Thymus (tissue), 14 donors: ENCODE results near the gene RNU6-8. TPM values are rescaled to one million over a fixed set of nuclear protein-coding genes. Genes with fewer than 3 reads are reported as not detected.

ENCODE experiments used
- DNase-seq, 9 donors: peaks; one replicate each; pipeline ENCODE4 v3.0.0-alpha.2; 2013; ENCODE audit warnings: low spot score in 9 of 9, low read depth in 6 of 9, missing footprints in 1 of 9
- H3K27ac ChIP-seq, 2 donors: one replicate each; pipeline ENCODE4 v1.5.1; 2013; ENCODE audit warnings: control low read depth in 1 of 2, low read depth in 1 of 2, low read length in 1 of 2, mild to moderate bottlenecking in 1 of 2, moderate library complexity in 1 of 2
- H3K27me3 ChIP-seq, 2 donors: one replicate each; pipeline ENCODE4 v1.5.1; 2013; ENCODE audit warnings: low read length in 1 of 2; ENCODE audit not compliant: control insufficient read depth in 2 of 2, insufficient read depth in 1 of 2
- H3K36me3 ChIP-seq, 2 donors: one replicate each; pipeline ENCODE4 v1.5.1; 2013; ENCODE audit warnings: low read length in 1 of 2, mild to moderate bottlenecking in 1 of 2, moderate library complexity in 1 of 2; ENCODE audit not compliant: control insufficient read depth in 2 of 2, insufficient read depth in 2 of 2
- H3K4me1 ChIP-seq, 2 donors: one replicate each; pipeline ENCODE4 v1.5.1; 2013; ENCODE audit warnings: low read length in 2 of 2; ENCODE audit not compliant: control insufficient read depth in 2 of 2, insufficient read depth in 2 of 2
- H3K4me3 ChIP-seq, 2 donors: one replicate each; pipeline ENCODE4 v1.5.1; 2013; ENCODE audit warnings: low read length in 2 of 2, control low read depth in 1 of 2, mild to moderate bottlenecking in 1 of 2
- H3K9me3 ChIP-seq, 2 donors: one replicate each; pipeline ENCODE4 v1.5.1; 2013; ENCODE audit warnings: low read length in 1 of 2, mild to moderate bottlenecking in 1 of 2; ENCODE audit not compliant: control insufficient read depth in 2 of 2, insufficient read depth in 1 of 2
- WGBS: extraction: QIAGEN DNeasy Blood & Tissue Kit; methylation state at CpG from one replicate; pipeline ENCODE4 v1.1.7; 2013; 5-methylcytosine and 5-hydroxymethylcytosine counted together
- long read RNA-seq, 10 donors: transcript quantifications; one replicate each; lab custom pipeline, GENCODE V29; 2026
- polyA plus RNA-seq: library from polyadenylated mRNA; stranded (reverse); fragments of 200-250 nt; gene quantifications from one replicate; pipeline ENCODE4 v1.2.3, GENCODE V29; 2013
- total RNA-seq: library from RNA; stranded (reverse); fragments of 120-200 nt; gene quantifications from one replicate; pipeline ENCODE4 v1.2.4, GENCODE V29; 2013
- donor health status: healthy.

Gene RNU6-8
- not detected for total RNA-seq
- not detected for polyA plus RNA-seq
- long read RNA-seq, donor 1: 0 reads
- long read RNA-seq, donor 2: 0 reads
- long read RNA-seq, donor 3: 0 reads
- long read RNA-seq, donor 4: 0 reads
- long read RNA-seq, donor 5, partial matches to known transcripts: 0 of 1 reads
- long read RNA-seq, donor 5, other reads (novel, unspliced or antisense): 0 of 1 reads
- long read RNA-seq, donor 6: 0 reads
- long read RNA-seq, donor 7, partial matches to known transcripts: 0 of 4 reads
- long read RNA-seq, donor 7, other reads (novel, unspliced or antisense): 0 of 4 reads
- long read RNA-seq, donor 8: 0 reads
- long read RNA-seq, donor 9: 0 reads
- long read RNA-seq, donor 10, partial matches to known transcripts: 0 of 4 reads
- long read RNA-seq, donor 10, other reads (novel, unspliced or antisense): 0 of 4 reads

- H3K36me3 ChIP-seq: no peaks in the 10 kb centered on the region
- peak within 1 kb of the TSS; percentile 65 to 78 for H3K4me3 ChIP-seq
- H3K27ac ChIP-seq: peak within 1 kb of the TSS; percentile 89
- WGBS: under 1% methylated on average over 57 of the region's 57 CpGs
- H3K9me3 ChIP-seq: no peaks in the 10 kb centered on the region
- peaks cover 0 to 2% of the 10 kb centered on the region in 2 donors for H3K27me3 ChIP-seq
- peak; percentile 61 to 95 (median 84) for DNase-seq
- H3K4me1 ChIP-seq: peaks cover 8 to 10% of the 10 kb centered on the region in 2 donors
These were observed at the start of gene RNU6-8 for GRCh38 chr14:32202998-32203882. Gene RNU6-8, minus strand, starts transcription at chr14:32203269.

DNA sequence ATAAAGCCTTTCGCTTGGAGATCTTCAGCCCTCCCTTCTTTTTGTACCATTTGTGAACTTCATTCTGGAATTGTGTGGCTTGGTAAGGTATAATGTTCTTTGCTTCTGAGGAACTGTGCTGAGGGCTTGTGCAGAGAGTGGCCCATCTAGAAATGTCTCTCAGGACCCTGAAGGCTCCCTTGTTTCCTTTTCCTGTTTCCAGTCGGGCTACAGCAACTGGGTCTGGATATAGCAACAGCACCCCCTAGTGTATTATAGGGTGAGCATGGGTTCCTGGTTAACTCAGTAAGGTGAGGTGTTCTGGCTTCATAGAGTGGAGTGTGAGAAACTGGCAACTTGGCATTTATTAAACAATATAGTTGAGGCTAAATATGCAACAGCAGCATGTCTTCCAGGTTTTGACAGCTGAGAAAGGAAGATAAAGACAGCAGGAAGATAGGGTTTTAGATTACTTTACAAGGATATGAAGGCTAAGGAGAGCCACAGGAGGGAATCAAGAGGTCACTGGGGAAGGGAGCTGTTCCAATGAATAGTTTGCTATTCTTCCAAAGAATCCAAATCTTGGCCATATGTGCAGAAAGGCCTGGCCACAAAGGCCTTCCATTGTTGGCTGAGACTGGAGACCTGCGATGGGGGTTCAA lies 49.1 kb upstream of the RNU6-8 start:
- no peaks in the 10 kb centered on the region for H3K27me3 ChIP-seq
- peak; percentile 32 to 88 (median 64) for DNase-seq
- H3K9me3 ChIP-seq: no peaks in the 10 kb centered on the region
- H3K36me3 ChIP-seq: no peaks in the 10 kb centered on the region
- no peak overlapping the region for H3K4me3 ChIP-seq
- H3K27ac ChIP-seq: no peak overlapping the region
- 64% methylated on average over 3 of the region's 3 CpGs for WGBS
- no peaks in the 10 kb centered on the region for H3K4me1 ChIP-seq

- Histone ChIP-seq H3K27ac (no peak overlapping the region), H3K27me3 (no peaks in the 10 kb centered on the region), H3K4me3 (no peak overlapping the region), H3K36me3 (no peaks in the 10 kb centered on the region), H3K4me1 (no peaks in the 10 kb centered on the region), H3K9me3 (no peaks in the 10 kb centered on the region)
- WGBS: 92% methylated on average over 4 of the region's 4 CpGs
- DNase-seq: no peak
These were observed 48.5 kb upstream of the RNU6-8 start for GRCh38 chr14:32251530-32251929.

DNA sequence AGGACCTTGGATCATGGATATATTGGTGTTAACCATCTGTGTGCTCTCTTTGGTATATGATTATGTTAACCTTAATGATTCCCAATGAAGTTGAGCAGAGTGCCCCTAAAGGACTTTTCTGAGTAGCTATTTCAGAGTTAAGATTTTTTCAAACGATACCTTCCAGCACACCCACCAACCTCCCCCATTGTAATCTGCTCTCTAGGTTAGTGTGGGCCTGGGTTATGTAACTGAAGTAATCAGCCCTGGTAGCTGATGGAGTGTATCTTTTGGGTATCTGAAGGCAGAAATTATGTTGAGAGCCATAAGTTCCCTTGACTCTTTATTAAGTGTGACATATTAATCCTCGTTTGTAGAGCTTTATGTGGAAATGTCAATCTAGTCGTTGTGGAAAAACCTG lies 47.6 kb upstream of the RNU6-8 start:
- Histone ChIP-seq H3K4me3 (no peak overlapping the region), H3K4me1 (no peaks in the 10 kb centered on the region), H3K36me3 (no peaks in the 10 kb centered on the region), H3K27me3 (no peaks in the 10 kb centered on the region), H3K27ac (no peak overlapping the region), H3K9me3 (no peaks in the 10 kb centered on the region)
- DNase-seq: no peak
- 95% methylated on average over 3 of the region's 3 CpGs for WGBS

DNA sequence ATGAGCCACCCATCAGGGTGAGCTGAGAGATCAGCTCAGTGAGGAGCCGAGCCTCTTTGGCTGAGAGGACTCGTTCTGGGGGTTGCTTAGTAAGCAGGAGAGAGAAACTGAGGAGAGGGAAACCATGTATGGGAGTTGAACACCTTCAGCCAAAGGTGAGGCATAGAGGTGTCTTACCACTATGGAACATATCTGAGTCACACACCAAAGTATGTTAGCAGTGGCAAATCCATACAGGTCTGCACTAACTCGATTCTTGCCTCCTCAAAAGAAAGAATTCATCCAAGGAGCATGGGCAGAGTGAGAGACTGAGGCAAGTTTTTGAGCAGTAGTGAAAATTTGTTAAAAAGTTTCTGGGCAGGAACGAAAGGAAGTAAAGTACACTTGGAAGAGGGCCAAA lies 46.7 kb upstream of the RNU6-8 start:
- DNase-seq: no peak
- H3K27me3 ChIP-seq: no peaks in the 10 kb centered on the region
- no peaks in the 10 kb centered on the region for H3K9me3 ChIP-seq
- H3K27ac ChIP-seq: no peak overlapping the region
- no peaks in the 10 kb centered on the region for H3K4me1 ChIP-seq
- WGBS: 95% methylated on average over 4 of the region's 4 CpGs
- H3K4me3 ChIP-seq: no peak overlapping the region
- no peaks in the 10 kb centered on the region for H3K36me3 ChIP-seq

- Histone ChIP-seq H3K36me3 (no peaks in the 10 kb centered on the region), H3K27ac (no peak overlapping the region), H3K27me3 (no peaks in the 10 kb centered on the region), H3K4me3 (no peak overlapping the region), H3K9me3 (no peaks in the 10 kb centered on the region), H3K4me1 (no peaks in the 10 kb centered on the region)
- no peak for DNase-seq
- 94% methylated on average over 5 of the region's 5 CpGs for WGBS
These were observed 46.3 kb upstream of the RNU6-8 start for GRCh38 chr14:32249371-32249770.

DNA sequence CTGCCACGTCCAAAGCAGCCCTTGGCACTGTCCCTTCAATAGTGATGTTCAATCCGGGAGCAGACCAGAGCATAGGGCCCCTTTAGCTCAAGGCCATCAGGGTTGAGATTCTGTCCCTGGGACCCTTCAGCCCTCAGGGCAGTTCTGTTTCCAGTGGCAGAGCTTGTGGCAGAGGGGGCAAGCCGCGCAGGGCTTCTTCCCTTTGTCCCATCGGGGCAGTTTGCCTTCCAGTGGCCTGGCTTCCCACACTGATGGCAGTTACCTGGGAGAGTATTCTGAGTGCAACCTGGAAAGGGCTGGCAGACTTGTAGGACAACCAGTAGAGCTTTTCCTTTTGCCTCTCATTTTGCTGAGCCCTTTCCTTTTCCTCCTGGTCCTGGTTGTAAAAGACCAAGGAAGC lies 43.7 kb upstream of the RNU6-8 start:
- Histone ChIP-seq H3K27ac (no peak overlapping the region), H3K4me3 (no peak overlapping the region), H3K4me1 (no peaks in the 10 kb centered on the region), H3K36me3 (no peaks in the 10 kb centered on the region), H3K27me3 (no peaks in the 10 kb centered on the region), H3K9me3 (no peaks in the 10 kb centered on the region)
- no peak for DNase-seq
- WGBS: 96% methylated on average over 5 of the region's 5 CpGs

DNA sequence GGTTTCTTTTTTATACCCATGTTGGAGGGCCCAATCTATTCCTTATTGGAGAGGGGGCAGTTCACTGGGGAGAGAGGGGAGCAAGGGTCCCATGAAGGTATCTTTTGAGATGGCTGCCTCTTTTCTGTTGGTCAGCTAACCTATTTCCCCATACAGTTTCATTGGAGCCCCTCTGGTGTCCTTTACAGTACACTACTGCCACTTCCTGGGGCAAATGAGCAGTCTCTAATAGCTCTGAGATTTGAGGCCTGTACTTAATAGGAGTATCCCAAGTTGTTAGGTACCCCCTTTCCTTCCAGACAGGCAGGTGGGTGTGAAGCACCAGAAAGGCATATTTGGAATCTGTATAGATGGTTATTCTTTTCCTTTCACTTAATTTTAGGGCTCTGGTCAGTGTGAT lies 41.3 kb upstream of the RNU6-8 start:
- Histone ChIP-seq H3K4me3 (no peak overlapping the region), H3K4me1 (no peaks in the 10 kb centered on the region), H3K27me3 (no peaks in the 10 kb centered on the region), H3K27ac (no peak overlapping the region), H3K9me3 (no peaks in the 10 kb centered on the region), H3K36me3 (no peaks in the 10 kb centered on the region)
- DNase-seq: no peak

DNA sequence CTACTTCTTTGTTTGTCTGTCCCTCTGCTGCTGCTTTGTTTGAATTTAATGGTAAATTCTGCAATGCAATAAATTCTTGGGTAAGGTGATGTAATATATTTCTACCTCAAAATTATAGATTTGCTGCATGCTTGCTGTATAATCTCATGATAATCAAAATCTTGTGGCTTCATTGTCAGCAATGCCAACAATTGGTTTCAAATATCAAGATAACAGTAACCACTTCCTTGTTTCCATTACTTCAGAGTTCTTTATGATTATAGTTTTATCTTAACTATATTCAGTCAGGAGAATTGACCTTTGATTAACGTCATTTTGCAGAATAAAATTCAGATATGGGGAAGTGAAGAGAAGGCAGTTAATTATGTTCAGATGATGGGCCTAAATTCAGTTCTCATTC lies 30.2 kb upstream of the RNU6-8 start:
- 50% methylated on average over 1 of the region's 1 CpG for WGBS
- Histone ChIP-seq H3K36me3 (no peaks in the 10 kb centered on the region), H3K4me3 (no peak overlapping the region), H3K27ac (no peak overlapping the region), H3K27me3 (no peaks in the 10 kb centered on the region), H3K4me1 (no peaks in the 10 kb centered on the region), H3K9me3 (no peaks in the 10 kb centered on the region)
- no peak for DNase-seq
